DND-41 (cell line): ENCODE measurements around the gene PCMTD2.

Source experiments
- ATAC-seq: fragments of 200-7000 bp; cut with Tn5 transposase; 3 replicates; pipeline ENCODE4 v1.9.1; 2021; ENCODE audit warnings: low read depth; ENCODE audit not compliant: insufficient read depth
- DNase-seq: peaks from one replicate; pipeline ENCODE4 v3.0.0-alpha.2; 2020
- H2AFZ ChIP-seq: 2 replicates; pipeline ENCODE4 v1.6.0; 2012; ENCODE audit warnings: low read depth, low read length
- H3K27ac ChIP-seq: 2 replicates; pipeline ENCODE4 v1.5.1; 2012; ENCODE audit warnings: low read length, inconsistent platforms
- H3K27me3 ChIP-seq: fragments of 200-600 bp; sonication (generic); 2 replicates; pipeline ENCODE4 v1.6.0; 2012; ENCODE audit warnings: low read length, mild to moderate bottlenecking, inconsistent platforms; ENCODE audit not compliant: insufficient read depth, poor library complexity
- H3K36me3 ChIP-seq: 2 replicates; pipeline ENCODE4 v1.5.1; 2012; ENCODE audit warnings: low read length, inconsistent platforms; ENCODE audit not compliant: insufficient read depth
- H3K4me1 ChIP-seq: 2 replicates; pipeline ENCODE4 v1.5.1; 2012; ENCODE audit warnings: mild to moderate bottlenecking, low read length; ENCODE audit not compliant: insufficient read depth
- H3K4me2 ChIP-seq: 2 replicates; pipeline ENCODE4 v1.6.0; 2012; ENCODE audit warnings: mild to moderate bottlenecking, moderate library complexity, low read length, inconsistent platforms; ENCODE audit not compliant: insufficient read depth
- H3K4me3 ChIP-seq, 2 experiments: fragments of 200-600 bp in 1 of 2; shearing (Covaris generic) in 1 of 2; 2 replicates each; pipeline ENCODE4 v1.5.1; 2012 to 2016; ENCODE audit warnings: inconsistent platforms in 2 of 2, low read length in 2 of 2, mild to moderate bottlenecking in 2 of 2, low read depth in 1 of 2, moderate library complexity in 1 of 2
- H3K79me2 ChIP-seq: 2 replicates; pipeline ENCODE4 v1.6.0; 2012; ENCODE audit warnings: low read length, inconsistent platforms; ENCODE audit not compliant: insufficient read depth
- H3K9ac ChIP-seq: 2 replicates; pipeline ENCODE4 v1.6.0; 2012; ENCODE audit warnings: low read depth, mild to moderate bottlenecking, inconsistent platforms, low read length, moderate library complexity
- H3K9me3 ChIP-seq: 2 replicates; pipeline ENCODE4 v1.5.1; 2012; ENCODE audit warnings: low read length, moderate library complexity, mild to moderate bottlenecking, inconsistent platforms; ENCODE audit not compliant: insufficient read depth, severe bottlenecking
- H4K20me1 ChIP-seq: 2 replicates; pipeline ENCODE4 v1.6.0; 2012; ENCODE audit warnings: low read length; ENCODE audit not compliant: insufficient read depth
- CTCF ChIP-seq: IDR thresholded peaks from 2 replicates; pipeline ENCODE4 v1.5.1; 2012; ENCODE audit warnings: borderline replicate concordance, low read length, moderate library complexity, mild to moderate bottlenecking; ENCODE audit not compliant: poor library complexity, severe bottlenecking; ENCODE audit errors: extremely low read depth
- EZH2 ChIP-seq: IDR thresholded peaks from 3 replicates; pipeline ENCODE4 v1.6.1; 2012; ENCODE audit warnings: borderline replicate concordance, low read depth, mild to moderate bottlenecking, moderate library complexity, low read length, inconsistent platforms; ENCODE audit not compliant: severe bottlenecking

Gene PCMTD2

DNA sequence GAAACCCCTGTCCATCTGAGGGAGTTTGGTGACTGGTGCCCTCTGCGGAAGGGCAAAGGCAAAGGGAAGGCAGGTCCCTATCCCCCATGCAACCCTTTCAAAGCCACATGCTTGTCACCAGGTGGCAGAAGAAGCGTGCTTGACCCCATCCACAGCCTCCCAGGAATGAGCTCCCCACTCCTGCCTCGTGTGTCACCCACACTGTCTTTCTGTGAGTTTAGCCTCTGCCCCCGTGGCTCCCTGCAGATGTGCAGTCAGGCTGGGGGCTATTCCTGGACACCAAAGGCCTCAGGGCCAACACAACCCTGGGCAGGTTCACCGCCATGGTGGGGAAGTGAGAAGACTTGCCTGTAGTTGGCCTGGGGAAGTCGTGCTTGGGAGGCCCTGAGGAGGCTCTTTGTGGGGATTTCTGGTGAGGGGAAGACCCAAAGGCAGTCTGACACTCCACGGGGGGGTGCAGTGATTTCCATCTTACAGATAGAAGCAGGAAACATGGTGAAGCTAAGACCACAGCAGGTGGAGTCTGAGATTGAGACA is 16.6 kb upstream of the PCMTD2 start:
- no peaks in the 10 kb centered on the region for H3K36me3 ChIP-seq
- no peaks in the 10 kb centered on the region for H3K4me1 ChIP-seq
- no peak overlapping the region for H3K27ac ChIP-seq
- TF ChIP-seq CTCF: peak; percentile 8
- TF ChIP-seq EZH2: no peak
- H3K4me3 ChIP-seq: no peak overlapping the region
- no peaks in the 10 kb centered on the region for H3K9me3 ChIP-seq
- no peaks in the 10 kb centered on the region for H3K79me2 ChIP-seq
- no peak overlapping the region for H3K4me2 ChIP-seq
- no peaks in the 10 kb centered on the region; the same call in 1 of the 2 replicates for H4K20me1 ChIP-seq
- DNase-seq (no peak), ATAC-seq (no peak)
- H3K27me3 ChIP-seq: no peaks in the 10 kb centered on the region
- no peak overlapping the region for H2AFZ ChIP-seq
- H3K9ac ChIP-seq: no peak overlapping the region

DNA sequence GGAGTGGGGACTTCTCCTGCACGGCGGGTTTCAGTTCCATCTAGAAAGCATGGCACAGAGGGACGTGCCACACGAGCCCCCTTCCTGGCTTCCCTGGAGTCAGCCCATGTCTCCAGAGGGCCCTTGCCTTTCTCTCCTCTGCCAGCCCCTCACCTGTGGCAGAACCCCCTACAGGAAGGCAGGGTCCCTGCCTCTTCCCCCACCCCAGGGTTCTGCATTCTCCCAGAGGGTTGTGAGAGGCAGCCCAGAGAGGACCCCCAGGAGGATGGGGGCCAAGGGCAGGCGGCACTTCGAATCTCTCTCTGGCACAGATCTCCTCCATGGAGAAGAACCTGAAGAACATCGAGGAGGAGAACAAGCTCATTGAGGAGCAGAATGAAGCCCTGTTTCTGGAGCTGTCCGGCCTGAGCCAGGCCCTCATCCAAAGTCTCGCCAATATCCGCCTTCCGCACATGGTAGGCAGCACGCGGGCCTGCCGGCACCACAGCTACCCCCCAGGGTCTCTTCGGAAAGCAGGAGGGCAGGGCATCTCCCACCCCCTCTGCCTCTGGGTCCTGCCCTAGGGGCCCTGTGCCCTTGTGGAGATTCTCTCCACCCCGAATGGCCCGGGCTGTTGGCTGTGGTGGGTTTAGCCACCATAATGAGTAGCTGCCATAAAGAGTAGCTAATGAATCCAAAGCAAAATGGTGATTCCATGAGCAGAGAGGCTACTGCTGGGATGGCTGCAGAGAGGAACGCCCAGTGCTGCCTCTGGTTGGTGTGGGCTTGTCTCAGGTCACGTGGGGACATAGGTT is 15.9 kb upstream of the PCMTD2 start:
- Histone ChIP-seq H2AFZ (no peak overlapping the region), H3K4me1 (no peaks in the 10 kb centered on the region), H3K4me3 (no peak overlapping the region), H3K27me3 (no peaks in the 10 kb centered on the region), H4K20me1 (peaks cover 3% of the 10 kb centered on the region; the same call in 1 of the 2 replicates), H3K79me2 (no peaks in the 10 kb centered on the region), H3K36me3 (no peaks in the 10 kb centered on the region), H3K9me3 (no peaks in the 10 kb centered on the region), H3K9ac (no peak overlapping the region), H3K27ac (no peak overlapping the region), H3K4me2 (no peak overlapping the region)
- TF ChIP-seq CTCF (no peak), EZH2 (no peak)
- DNase-seq: no peak
- no peak for ATAC-seq

- TF ChIP-seq EZH2 (no peak), CTCF (no peak)
- Histone ChIP-seq H3K4me1 (no peaks in the 10 kb centered on the region), H3K9ac (no peak overlapping the region), H3K79me2 (no peaks in the 10 kb centered on the region), H4K20me1 (peaks cover 5% of the 10 kb centered on the region; the same call in 1 of the 2 replicates), H3K9me3 (no peaks in the 10 kb centered on the region), H3K4me2 (no peak overlapping the region), H3K36me3 (no peaks in the 10 kb centered on the region), H3K27ac (no peak overlapping the region), H3K4me3 (no peak overlapping the region), H2AFZ (no peak overlapping the region), H3K27me3 (no peaks in the 10 kb centered on the region)
- DNase-seq (no peak), ATAC-seq (no peak)
Observed at GRCh38 chr20:64240243-64241015, 15.1 kb upstream of the PCMTD2 start.
